ENCODE data around the gene SLC5A10. TPM values are rescaled to one million over a fixed set of nuclear protein-coding genes. Genes with fewer than 3 reads are reported as not detected.

SLC5A10 gene
- polyA plus RNA-seq, 3 donors, result 0.10 to 0.17 (median 0.12) TPM

DNA sequence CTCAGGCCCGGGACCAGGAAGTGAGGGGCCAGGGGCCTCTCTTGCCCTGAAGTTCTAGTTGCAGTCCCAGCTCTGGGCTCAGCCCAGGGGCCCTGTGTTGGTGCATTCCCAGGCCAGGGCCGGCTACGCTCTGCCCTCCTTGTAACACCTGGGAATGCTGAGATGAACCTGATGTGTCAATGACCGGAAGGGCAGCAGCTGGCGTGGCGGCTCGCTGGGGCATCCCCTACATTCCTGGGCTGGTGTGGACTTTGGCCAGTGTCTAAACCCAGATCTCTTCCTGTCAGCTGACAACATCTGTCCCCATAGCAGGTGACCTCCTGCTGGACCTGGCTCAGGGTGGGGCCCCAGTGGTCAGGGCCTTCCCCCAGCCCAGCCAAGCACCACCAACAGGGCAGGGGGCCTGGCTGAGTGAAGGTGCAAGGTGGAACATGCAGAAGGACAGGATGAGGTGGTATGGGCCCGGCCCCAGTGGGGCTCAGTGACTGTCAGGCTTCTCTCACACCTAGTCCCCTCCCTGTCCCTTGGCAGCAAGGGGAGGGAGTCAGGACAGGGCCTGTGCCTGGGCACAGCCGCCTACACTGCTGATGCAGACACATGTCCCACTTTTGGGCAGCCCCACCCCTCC lies 36.7 kb downstream of the SLC5A10 start:
- H3K36me3 Mint-ChIP-seq, result peaks cover 0 to 6% of the 10 kb centered on the region in 2 donors
- peaks cover 0 to 2% (median 0%) of the 10 kb centered on the region in 7 donors for H3K9me3 Mint-ChIP-seq
- Histone ChIP-seq H3K36me3 (replicated peaks in 1 of 2; ENCODE audit: control insufficient read depth in 1 of 2, insufficient read depth in 2 of 2, low read length in 2 of 2) (no peaks in the 10 kb centered on the region), H3K4me1 (ENCODE audit: control insufficient read depth in 1 of 2, insufficient read depth in 2 of 2, low read length in 2 of 2) (no peaks in the 10 kb centered on the region), H2AFZ (ENCODE audit: insufficient read depth, low read depth, low read length, poor library complexity, severe bottlenecking) (no peak overlapping the region), H3K4me2 (replicated peaks; ENCODE audit: extremely low read depth, low read length, poor library complexity, severe bottlenecking) (no peak overlapping the region), H3K9ac (ENCODE audit: insufficient read depth, low read length, poor library complexity, severe bottlenecking) (no peak overlapping the region), H3K27ac (ENCODE audit: low read depth in 1 of 2, low read length in 2 of 2) (no peak overlapping the region), H3K9me3 (replicated peaks in 1 of 2; ENCODE audit: control insufficient read depth in 1 of 2, insufficient read depth in 1 of 2, low read length in 2 of 2) (no peaks in the 10 kb centered on the region), H3K27me3 (ENCODE audit: control insufficient read depth in 2 of 2, insufficient read depth in 2 of 2, low read length in 2 of 2) (peaks cover 0 to 9% of the 10 kb centered on the region in 2 donors), H3K79me2 (ENCODE audit: insufficient read depth, low read length) (no peaks in the 10 kb centered on the region), H3K4me3 (replicated peaks in 1 of 3; ENCODE audit: low read depth in 2 of 3, low read length in 3 of 3) (no peak overlapping the region), H4K20me1 (ENCODE audit: insufficient read depth, low read length) (no peaks in the 10 kb centered on the region)
- 94% methylated on average over 2 of the region's 9 CpGs for WGBS (ENCODE audit: insufficient coverage)
- TF ChIP-seq, protein P1, sequence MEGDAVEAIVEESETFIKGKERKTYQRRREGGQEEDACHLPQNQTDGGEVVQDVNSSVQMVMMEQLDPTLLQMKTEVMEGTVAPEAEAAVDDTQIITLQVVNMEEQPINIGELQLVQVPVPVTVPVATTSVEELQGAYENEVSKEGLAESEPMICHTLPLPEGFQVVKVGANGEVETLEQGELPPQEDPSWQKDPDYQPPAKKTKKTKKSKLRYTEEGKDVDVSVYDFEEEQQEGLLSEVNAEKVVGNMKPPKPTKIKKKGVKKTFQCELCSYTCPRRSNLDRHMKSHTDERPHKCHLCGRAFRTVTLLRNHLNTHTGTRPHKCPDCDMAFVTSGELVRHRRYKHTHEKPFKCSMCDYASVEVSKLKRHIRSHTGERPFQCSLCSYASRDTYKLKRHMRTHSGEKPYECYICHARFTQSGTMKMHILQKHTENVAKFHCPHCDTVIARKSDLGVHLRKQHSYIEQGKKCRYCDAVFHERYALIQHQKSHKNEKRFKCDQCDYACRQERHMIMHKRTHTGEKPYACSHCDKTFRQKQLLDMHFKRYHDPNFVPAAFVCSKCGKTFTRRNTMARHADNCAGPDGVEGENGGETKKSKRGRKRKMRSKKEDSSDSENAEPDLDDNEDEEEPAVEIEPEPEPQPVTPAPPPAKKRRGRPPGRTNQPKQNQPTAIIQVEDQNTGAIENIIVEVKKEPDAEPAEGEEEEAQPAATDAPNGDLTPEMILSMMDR (IDR thresholded peaks at IDR 0.05), result no peak
- intact Hi-C loops (cut with micrococcal nuclease), result no loop called here
- no peak overlapping the region for H3K27ac Mint-ChIP-seq
- no peak for DNase-seq
- peaks cover 10 to 22% (median 13%) of the 10 kb centered on the region in 3 donors for H3K27me3 Mint-ChIP-seq (ENCODE audit: low read depth in 3 of 3)
- peaks cover 7% of the 10 kb centered on the region for H3K4me1 Mint-ChIP-seq
- no peak overlapping the region for H3K4me3 Mint-ChIP-seq

DNA sequence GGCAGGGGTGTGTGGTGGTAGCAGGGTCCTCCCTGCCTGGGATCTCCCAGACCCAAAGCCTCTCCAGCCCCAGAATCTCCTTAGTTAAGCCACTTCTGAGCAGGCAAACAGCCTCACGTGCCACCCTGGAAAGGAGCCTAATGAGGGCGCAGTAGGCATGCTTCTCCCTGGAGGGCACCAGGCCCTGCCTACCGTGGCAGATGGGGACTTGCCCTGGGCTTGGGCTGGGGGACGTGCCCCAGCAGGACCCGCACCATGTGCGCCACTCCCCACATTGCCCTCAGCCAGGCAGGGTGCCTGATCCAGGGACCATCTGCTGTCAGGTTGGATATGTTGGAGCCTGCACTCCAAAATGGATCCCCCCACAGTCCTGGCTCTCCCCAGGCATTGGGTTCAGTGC lies 38.4 kb downstream of the SLC5A10 start:
- Histone ChIP-seq H4K20me1 (ENCODE audit: insufficient read depth, low read length) (no peaks in the 10 kb centered on the region), H3K27me3 (ENCODE audit: control insufficient read depth in 2 of 2, insufficient read depth in 2 of 2, low read length in 2 of 2) (peaks cover 0 to 11% of the 10 kb centered on the region in 2 donors), H3K4me3 (replicated peaks in 1 of 3; ENCODE audit: low read depth in 2 of 3, low read length in 3 of 3) (no peak overlapping the region), H3K9me3 (replicated peaks in 1 of 2; ENCODE audit: control insufficient read depth in 1 of 2, insufficient read depth in 1 of 2, low read length in 2 of 2) (no peaks in the 10 kb centered on the region), H3K27ac (ENCODE audit: low read depth in 1 of 2, low read length in 2 of 2) (no peak overlapping the region), H3K9ac (ENCODE audit: insufficient read depth, low read length, poor library complexity, severe bottlenecking) (no peak overlapping the region), H3K4me2 (replicated peaks; ENCODE audit: extremely low read depth, low read length, poor library complexity, severe bottlenecking) (no peak overlapping the region), H2AFZ (ENCODE audit: insufficient read depth, low read depth, low read length, poor library complexity, severe bottlenecking) (no peak overlapping the region), H3K4me1 (ENCODE audit: control insufficient read depth in 1 of 2, insufficient read depth in 2 of 2, low read length in 2 of 2) (no peaks in the 10 kb centered on the region), H3K79me2 (ENCODE audit: insufficient read depth, low read length) (no peaks in the 10 kb centered on the region), H3K36me3 (replicated peaks in 1 of 2; ENCODE audit: control insufficient read depth in 1 of 2, insufficient read depth in 2 of 2, low read length in 2 of 2) (no peaks in the 10 kb centered on the region)
- Mint-ChIP-seq H3K4me3 (no peak overlapping the region), H3K27me3 (ENCODE audit: low read depth in 3 of 3) (peaks cover 12 to 31% (median 15%) of the 10 kb centered on the region in 3 donors), H3K27ac (no peak overlapping the region), H3K4me1 (peaks cover 7% of the 10 kb centered on the region), H3K36me3 (peaks cover 0 to 6% of the 10 kb centered on the region in 2 donors), H3K9me3 (peaks cover 0 to 13% (median 6%) of the 10 kb centered on the region in 7 donors)
- no peak for DNase-seq
- TF ChIP-seq, protein P1 (IDR thresholded peaks at IDR 0.05), result no peak
- intact Hi-C loops (cut with micrococcal nuclease), result no loop called here
- WGBS (ENCODE audit: insufficient coverage), result 93% methylated on average over 5 of the region's 6 CpGs
